ENCODE data around the gene ZFAND6. TPM values are rescaled to one million over a fixed set of nuclear protein-coding genes. Genes with fewer than 3 reads are reported as not detected.

Gene ZFAND6
- total and polyA plus RNA-seq, 2 experiments from 2014 or later: 104 to 187 TPM

DNA sequence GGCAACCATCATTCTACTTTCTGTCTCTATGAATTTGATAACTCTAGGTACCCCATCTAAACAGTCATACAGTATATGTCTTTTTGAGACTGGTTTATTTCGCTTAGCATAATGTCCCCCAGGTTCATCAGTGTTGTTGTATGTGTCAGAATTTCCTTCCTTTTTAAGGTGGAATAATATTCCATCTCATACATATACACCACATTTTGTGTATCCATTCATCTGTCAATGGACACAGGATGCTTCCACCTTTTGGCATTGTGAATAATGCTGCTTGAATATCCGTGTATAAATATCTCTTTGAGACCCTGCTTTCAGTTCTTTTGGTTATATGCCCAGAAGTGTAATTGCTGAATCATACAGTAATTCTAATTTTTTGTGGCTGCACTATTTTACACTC lies 10.4 kb upstream of the ZFAND6 start:
- Histone ChIP-seq H3K27me3 (no peaks in the 10 kb centered on the region), H4K20me1 (ENCODE audit: insufficient read depth, poor library complexity, severe bottlenecking) (no peaks in the 10 kb centered on the region), H3K27ac (no peak overlapping the region), H2AFZ (no peak overlapping the region), H3K4me2 (no peak overlapping the region), H3K4me1 (ENCODE audit: insufficient read depth) (no peaks in the 10 kb centered on the region), H3K9me2 (replicated peaks; ENCODE audit: insufficient read depth) (no peaks in the 10 kb centered on the region), H3K9me3 (ENCODE audit: low read depth) (no peaks in the 10 kb centered on the region), H3K4me3 (no peak overlapping the region), H3K79me2 (no peaks in the 10 kb centered on the region), H3K36me3 (replicated peaks; ENCODE audit: insufficient read depth, low read depth) (no peaks in the 10 kb centered on the region)
- TF ChIP-seq EZH2phosphoT487 (IDR thresholded peaks at IDR 0.05; ENCODE audit: low read depth, severe bottlenecking, unreplicated experiment): no peak
- TF ChIP-seq EZH2 (IDR thresholded peaks at IDR 0.05; ENCODE audit: borderline replicate concordance): no peak
- TF ChIP-seq, protein P1, sequence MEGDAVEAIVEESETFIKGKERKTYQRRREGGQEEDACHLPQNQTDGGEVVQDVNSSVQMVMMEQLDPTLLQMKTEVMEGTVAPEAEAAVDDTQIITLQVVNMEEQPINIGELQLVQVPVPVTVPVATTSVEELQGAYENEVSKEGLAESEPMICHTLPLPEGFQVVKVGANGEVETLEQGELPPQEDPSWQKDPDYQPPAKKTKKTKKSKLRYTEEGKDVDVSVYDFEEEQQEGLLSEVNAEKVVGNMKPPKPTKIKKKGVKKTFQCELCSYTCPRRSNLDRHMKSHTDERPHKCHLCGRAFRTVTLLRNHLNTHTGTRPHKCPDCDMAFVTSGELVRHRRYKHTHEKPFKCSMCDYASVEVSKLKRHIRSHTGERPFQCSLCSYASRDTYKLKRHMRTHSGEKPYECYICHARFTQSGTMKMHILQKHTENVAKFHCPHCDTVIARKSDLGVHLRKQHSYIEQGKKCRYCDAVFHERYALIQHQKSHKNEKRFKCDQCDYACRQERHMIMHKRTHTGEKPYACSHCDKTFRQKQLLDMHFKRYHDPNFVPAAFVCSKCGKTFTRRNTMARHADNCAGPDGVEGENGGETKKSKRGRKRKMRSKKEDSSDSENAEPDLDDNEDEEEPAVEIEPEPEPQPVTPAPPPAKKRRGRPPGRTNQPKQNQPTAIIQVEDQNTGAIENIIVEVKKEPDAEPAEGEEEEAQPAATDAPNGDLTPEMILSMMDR (IDR thresholded peaks at IDR 0.05; ENCODE audit: poor library complexity): no peak
- 79% methylated on average over 2 of the region's 2 CpGs for WGBS (ENCODE audit: low lambda C conversion rate, missing lambda C conversion rate)
- no peak for DNase-seq (ENCODE audit: low spot score)

GRCh38 chr15:80052597-80053304 lies 6.7 kb upstream of the ZFAND6 start:
- no peaks in the 10 kb centered on the region for H3K79me2 ChIP-seq
- H3K4me3 ChIP-seq: no peak overlapping the region
- no peak overlapping the region for H2AFZ ChIP-seq
- H3K27ac ChIP-seq: no peak overlapping the region
- DNase-seq (ENCODE audit: low spot score): no peak
- no peak overlapping the region for H3K4me2 ChIP-seq
- no peaks in the 10 kb centered on the region for H3K9me2 ChIP-seq (replicated peaks; ENCODE audit: insufficient read depth)
- no peaks in the 10 kb centered on the region for H3K9me3 ChIP-seq (ENCODE audit: low read depth)
- H3K27me3 ChIP-seq: no peaks in the 10 kb centered on the region
- H4K20me1 ChIP-seq (ENCODE audit: insufficient read depth, poor library complexity, severe bottlenecking): no peaks in the 10 kb centered on the region
- 88% methylated on average over 6 of the region's 6 CpGs for WGBS (ENCODE audit: low lambda C conversion rate, missing lambda C conversion rate)
- no peaks in the 10 kb centered on the region for H3K36me3 ChIP-seq (replicated peaks; ENCODE audit: insufficient read depth, low read depth)
- H3K4me1 ChIP-seq (ENCODE audit: insufficient read depth): no peaks in the 10 kb centered on the region
- no peak for TF ChIP-seq EZH2phosphoT487 (IDR thresholded peaks at IDR 0.05; ENCODE audit: low read depth, severe bottlenecking, unreplicated experiment)
- TF ChIP-seq, protein P1 (IDR thresholded peaks at IDR 0.05; ENCODE audit: poor library complexity): no peak

GRCh38 chr15:80055933-80056332 lies 3.5 kb upstream of the ZFAND6 start:
- no peaks in the 10 kb centered on the region for H3K9me2 ChIP-seq (replicated peaks; ENCODE audit: insufficient read depth)
- no peak overlapping the region for H3K4me3 ChIP-seq
- H3K79me2 ChIP-seq: peaks cover 6% of the 10 kb centered on the region
- no peak overlapping the region for H3K27ac ChIP-seq
- TF ChIP-seq EZH2phosphoT487 (IDR thresholded peaks at IDR 0.05; ENCODE audit: low read depth, severe bottlenecking, unreplicated experiment) (no peak), EZH2 (IDR thresholded peaks at IDR 0.05; ENCODE audit: borderline replicate concordance) (no peak)
- TF ChIP-seq, protein P1 (IDR thresholded peaks at IDR 0.05; ENCODE audit: poor library complexity): no peak
- H3K4me2 ChIP-seq: no peak overlapping the region
- no peaks in the 10 kb centered on the region for H3K27me3 ChIP-seq
- 93% methylated on average over 2 of the region's 2 CpGs for WGBS (ENCODE audit: low lambda C conversion rate, missing lambda C conversion rate)
- H2AFZ ChIP-seq: no peak overlapping the region
- DNase-seq (ENCODE audit: low spot score): no peak
- H3K9me3 ChIP-seq (ENCODE audit: low read depth): no peaks in the 10 kb centered on the region
- H3K4me1 ChIP-seq (ENCODE audit: insufficient read depth): peaks cover 7% of the 10 kb centered on the region
- no peaks in the 10 kb centered on the region for H3K36me3 ChIP-seq (replicated peaks; ENCODE audit: insufficient read depth, low read depth)
- H4K20me1 ChIP-seq (ENCODE audit: insufficient read depth, poor library complexity, severe bottlenecking): peaks cover 2% of the 10 kb centered on the region
